CD4-positive, alpha-beta T cell (primary cell): ENCODE results near the gene ARHGAP31. TPM values are rescaled to one million over a fixed set of nuclear protein-coding genes. Genes with fewer than 3 reads are reported as not detected.

ENCODE experiments used
- ATAC-seq: fragments of 200-7000 bp; cut with Tn5 transposase; one replicate; pipeline ENCODE4 v1.10.0; 2022; ENCODE audit warnings: mild to moderate bottlenecking; ENCODE audit not compliant: poor library complexity
- CTCF ChIA-PET: fragments of 350-600 bp; sonication (Branson Sonifier 250); formaldehyde crosslinking; loops from one replicate; lab custom pipeline; 2021; ENCODE audit warnings: antibody characterized with exemption, inconsistent platforms; lab: Charles Lee
- POLR2A ChIA-PET: fragments of 350-600 bp; sonication (Branson Sonifier 250); formaldehyde crosslinking; loops from one replicate; lab custom pipeline; 2021; ENCODE audit warnings: antibody characterized with exemption, inconsistent platforms; lab: Charles Lee
- DNase-seq, 14 experiments: peaks; one replicate each; pipeline ENCODE4 v3.0.0-alpha.2; 2013 to 2020; ENCODE audit warnings: mixed read lengths in 2 of 14
- H3K27ac ChIP-seq, 2 donors: one replicate each; pipeline versions ENCODE4 v1.5.1 to v1.7.0; 2013; ENCODE audit warnings: low read length in 2 of 2, low read depth in 1 of 2, mild to moderate bottlenecking in 1 of 2
- H3K27me3 ChIP-seq, 2 experiments: 1 replicate in 1 of 2; 2 replicates in 1 of 2; pipeline versions ENCODE4 v1.6.1 to v1.7.0; 2013; ENCODE audit warnings: low read length in 2 of 2, control low read depth in 1 of 2, mild to moderate bottlenecking in 1 of 2, moderate library complexity in 1 of 2; ENCODE audit not compliant: insufficient read depth in 2 of 2, control insufficient read depth in 1 of 2
- H3K36me3 ChIP-seq: one replicate; pipeline ENCODE4 v1.6.1; 2013; ENCODE audit warnings: low read length, control low read depth; ENCODE audit not compliant: insufficient read depth
- H3K4me1 ChIP-seq: one replicate; pipeline ENCODE4 v1.6.1; 2013; ENCODE audit warnings: low read length, control low read depth; ENCODE audit not compliant: insufficient read depth
- H3K4me3 ChIP-seq: one replicate; pipeline ENCODE4 v1.5.1; 2013; ENCODE audit warnings: mild to moderate bottlenecking, low read length, moderate library complexity
- H3K9me3 ChIP-seq, 2 experiments: 1 replicate in 1 of 2; 2 replicates in 1 of 2; pipeline versions ENCODE4 v1.6.1 to v1.7.0; 2013; ENCODE audit warnings: low read length in 2 of 2, mild to moderate bottlenecking in 2 of 2, control low read depth in 1 of 2, moderate library complexity in 1 of 2; ENCODE audit not compliant: control insufficient read depth in 1 of 2, insufficient read depth in 1 of 2
- H3K27ac Mint-ChIP-seq: one replicate; pipeline ENCODE4 v1.8.0; 2020; ENCODE audit warnings: mixed read lengths
- H3K27me3 Mint-ChIP-seq: one replicate; pipeline ENCODE4 v1.8.0; 2021; ENCODE audit warnings: mixed read lengths
- H3K36me3 Mint-ChIP-seq: one replicate; pipeline ENCODE4 v1.8.0; 2021; ENCODE audit warnings: low read depth, mixed read lengths
- H3K4me1 Mint-ChIP-seq: one replicate; pipeline ENCODE4 v1.8.0; 2021; ENCODE audit warnings: low read depth, mixed read lengths
- H3K4me3 Mint-ChIP-seq: one replicate; pipeline ENCODE4 v1.8.0; 2020; ENCODE audit warnings: mild to moderate bottlenecking, mixed read lengths
- H3K9me3 Mint-ChIP-seq: one replicate; pipeline ENCODE4 v1.8.0; 2020; ENCODE audit warnings: mixed read lengths
- CTCF ChIP-seq: fragments of 200-600 bp; IDR thresholded peaks from one replicate; pipeline ENCODE4 v1.8.0; 2022; ENCODE audit warnings: antibody characterized with exemption, mild to moderate bottlenecking
- intact Hi-C, 2 experiments: fragments of 100-400 bp; cut with DNase I in 1 of 2; cut with micrococcal nuclease in 1 of 2; formaldehyde crosslinking; loops; one replicate each; pipeline versions ENCODE4 v1.15.1 to v1.9.0; 2023 to 2025; cut with DNase I, micrococcal nuclease
- total RNA-seq, 174 experiments: library from RNA in 2 of 174; stranded (reverse) in 2 of 174; gene quantifications; one replicate each; pipeline ENCODE4 v1.2.3 and lab custom pipeline; 2021 to 2026

The ARHGAP31 gene
- total RNA-seq, 2 experiments from 2014 or later = 2.4 to 2.9 TPM

GRCh38 chr3:119309591-119309990, 15.4 kb downstream of the ARHGAP31 start:
- Mint-ChIP-seq H3K36me3 (peaks cover 8% of the 10 kb centered on the region), H3K27me3 (no peaks in the 10 kb centered on the region), H3K4me1 (peaks cover 16% of the 10 kb centered on the region), H3K27ac (no peak overlapping the region), H3K9me3 (no peaks in the 10 kb centered on the region), H3K4me3 (no peak overlapping the region)
- Histone ChIP-seq H3K4me3 (no peak overlapping the region), H3K4me1 (peaks cover 12% of the 10 kb centered on the region), H3K27ac (no peak overlapping the region), H3K9me3 (no peaks in the 10 kb centered on the region), H3K36me3 (peaks cover 6% of the 10 kb centered on the region), H3K27me3 (no peaks in the 10 kb centered on the region)
- TF ChIP-seq CTCF = no peak
- ATAC-seq (no peak), DNase-seq (no peak)
- ChIA-PET POLR2A (no interaction called here), CTCF (no interaction called here)
- intact Hi-C loops = no loop called here

GRCh38 chr3:119310071-119310470, 15.9 kb downstream of the ARHGAP31 start:
- ChIA-PET POLR2A (interaction anchor here (1.0 kb wide), 1 partner anchor 31 kb away, joined by 3 read pairs; no protein-coding TSS in a partner anchor), CTCF (no interaction called here)
- peaks cover 8% of the 10 kb centered on the region for H3K36me3 Mint-ChIP-seq
- no peaks in the 10 kb centered on the region for H3K27me3 Mint-ChIP-seq
- H3K4me1 Mint-ChIP-seq = peaks cover 16% of the 10 kb centered on the region
- intact Hi-C loops = no loop called here
- no peaks in the 10 kb centered on the region for H3K27me3 ChIP-seq
- H3K4me1 ChIP-seq = peaks cover 12% of the 10 kb centered on the region
- no peaks in the 10 kb centered on the region for H3K9me3 Mint-ChIP-seq
- H3K4me3 Mint-ChIP-seq = no peak overlapping the region
- TF ChIP-seq CTCF = no peak
- H3K36me3 ChIP-seq = peaks cover 6% of the 10 kb centered on the region
- no peaks in the 10 kb centered on the region for H3K9me3 ChIP-seq
- H3K27ac Mint-ChIP-seq = no peak overlapping the region
- DNase-seq (no peak), ATAC-seq (no peak)
- no peak overlapping the region for H3K27ac ChIP-seq
- no peak overlapping the region for H3K4me3 ChIP-seq

GRCh38 chr3:119311081-119311925, 17.1 kb downstream of the ARHGAP31 start:
- peaks cover 16% of the 10 kb centered on the region for H3K4me1 Mint-ChIP-seq
- Histone ChIP-seq H3K27me3 (no peaks in the 10 kb centered on the region), H3K4me3 (no peak overlapping the region), H3K9me3 (no peaks in the 10 kb centered on the region), H3K27ac (no peak overlapping the region), H3K4me1 (peaks cover 12% of the 10 kb centered on the region), H3K36me3 (peaks cover 6% of the 10 kb centered on the region)
- intact Hi-C loops = no loop called here
- DNase-seq = peak in 2 of 14 experiments; percentile 38 to 57
- H3K9me3 Mint-ChIP-seq = no peaks in the 10 kb centered on the region
- peaks cover 8% of the 10 kb centered on the region for H3K36me3 Mint-ChIP-seq
- no peaks in the 10 kb centered on the region for H3K27me3 Mint-ChIP-seq
- CTCF ChIA-PET = no interaction called here
- peak; percentile 55 for ATAC-seq
- POLR2A ChIA-PET = interaction anchor here (1.0 kb wide), 1 partner anchor 30 kb away, joined by 3 read pairs; no protein-coding TSS in a partner anchor
- peak overlapping the region; percentile 0 for H3K27ac Mint-ChIP-seq
- TF ChIP-seq CTCF = no peak
- no peak overlapping the region for H3K4me3 Mint-ChIP-seq
